Suprapubic skin (tissue), 4 donors: ENCODE data around the gene HOXC13. TPM values are rescaled to one million over a fixed set of nuclear protein-coding genes. Genes with fewer than 3 reads are reported as not detected.

ENCODE experiments used
- DNase-seq, 2 donors: peaks; one replicate each; pipeline ENCODE4 v3.0.0-alpha.2; 2019; ENCODE audit warnings: low spot score in 2 of 2
- H3K27ac ChIP-seq: fragments of 200-600 bp; sonication (generic); one replicate; pipeline ENCODE4 v1.5.1; 2019
- H3K27me3 ChIP-seq: fragments of 200-600 bp; sonication (generic); one replicate; pipeline ENCODE4 v1.5.1; 2019
- H3K36me3 ChIP-seq: fragments of 200-600 bp; sonication (generic); one replicate; pipeline ENCODE4 v1.5.1; 2019
- H3K4me1 ChIP-seq: fragments of 200-600 bp; sonication (generic); one replicate; pipeline ENCODE4 v1.5.1; 2019
- H3K4me3 ChIP-seq: fragments of 200-600 bp; sonication (generic); one replicate; pipeline ENCODE4 v1.5.1; 2019; ENCODE audit warnings: mild to moderate bottlenecking
- H3K9me3 ChIP-seq: fragments of 200-600 bp; sonication (generic); one replicate; pipeline ENCODE4 v1.5.1; 2019
- CTCF ChIP-seq, 2 donors: fragments of 200-600 bp in 1 of 2; fragments of 450-650 bp in 1 of 2; sonication (generic) in 1 of 2; IDR thresholded peaks; one replicate each; pipeline ENCODE4 v1.5.1; 2016 to 2019; ENCODE audit warnings: antibody characterized with exemption in 2 of 2, mild to moderate bottlenecking in 1 of 2, moderate library complexity in 1 of 2
- EP300 ChIP-seq: sonication (generic); formaldehyde crosslinking; IDR thresholded peaks from one replicate; pipeline ENCODE4 v1.6.1; 2017; ENCODE audit warnings: antibody characterized with exemption
- POLR2A ChIP-seq, 2 donors: fragments of 450-650 bp; IDR thresholded peaks; one replicate each; pipeline ENCODE4 v1.6.1; 2017; ENCODE audit warnings: antibody characterized with exemption in 2 of 2, mild to moderate bottlenecking in 2 of 2, moderate library complexity in 2 of 2
- POLR2AphosphoS5 ChIP-seq, 3 donors: sonication (generic); formaldehyde crosslinking; IDR thresholded peaks; one replicate each; pipeline ENCODE4 v1.6.1; 2017; ENCODE audit warnings: antibody characterized with exemption in 3 of 3
- WGBS: methylation state at CpG from one replicate; pipeline ENCODE4 v1.1.5; 2018; 5-methylcytosine and 5-hydroxymethylcytosine counted together
- total RNA-seq, 4 donors: library from RNA; depleted of rRNA; stranded (reverse); fragments of >200 nt; gene quantifications; one replicate each; pipeline ENCODE4 v1.1.0, GENCODE V29; 2016

The HOXC13 gene
- 10 to 100 TPM in 2 of 4 donors, 1 to 10 TPM in 2; 5.3 to 16.7 (median 10.2) TPM for total RNA-seq

DNA sequence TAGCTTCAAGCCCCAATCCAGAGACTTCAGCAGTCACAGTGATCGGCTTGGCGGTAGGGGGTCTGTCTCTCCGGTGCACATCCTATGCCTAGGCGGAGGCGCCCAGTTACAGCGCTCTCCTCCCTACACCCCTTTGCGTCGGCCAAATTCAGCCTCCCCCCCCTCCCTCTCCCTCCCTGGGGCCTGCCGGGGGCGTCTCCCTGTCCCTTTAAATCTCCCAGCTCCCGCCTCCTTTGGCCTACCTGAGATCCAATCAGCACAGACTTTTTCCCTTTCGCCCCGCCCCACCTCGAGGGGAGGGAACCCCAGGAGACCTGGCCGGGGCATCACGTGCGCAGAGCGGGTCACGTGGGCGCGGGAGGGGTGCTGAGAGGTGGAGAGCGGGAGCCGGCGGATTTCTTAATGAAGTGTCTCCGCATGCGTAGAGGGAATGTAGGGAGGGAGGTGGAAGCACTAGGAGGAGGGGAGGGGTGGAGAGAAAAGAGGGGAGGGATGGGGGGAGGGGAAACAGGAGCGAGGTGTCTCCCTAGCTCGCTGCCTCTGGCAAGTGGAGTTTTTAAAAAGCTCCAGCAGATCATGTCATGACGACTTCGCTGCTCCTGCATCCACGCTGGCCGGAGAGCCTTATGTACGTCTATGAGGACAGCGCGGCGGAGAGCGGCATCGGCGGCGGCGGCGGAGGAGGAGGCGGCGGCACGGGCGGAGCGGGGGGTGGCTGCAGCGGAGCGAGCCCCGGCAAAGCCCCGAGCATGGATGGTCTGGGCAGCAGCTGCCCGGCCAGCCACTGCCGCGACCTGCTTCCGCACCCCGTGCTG, at the start of gene HOXC13:
Gene HOXC13, plus strand, starts transcription at position 506 of the 815 bp plus-strand sequence. Its CDS starts 76 bp downstream, at position 582.
- WGBS = 2% methylated on average over 49 of the region's 56 CpGs
- Histone ChIP-seq H3K4me1 (peaks cover 36% of the 10 kb centered on the region), H3K36me3 (no peaks in the 10 kb centered on the region), H3K4me3 (peak within 1 kb of the TSS; percentile 57), H3K27ac (peak within 1 kb of the TSS; percentile 87), H3K9me3 (no peaks in the 10 kb centered on the region), H3K27me3 (peaks cover 98% of the 10 kb centered on the region)
- TF ChIP-seq EP300 (no peak), POLR2A (IDR thresholded peaks at IDR 0.05) (no peak), CTCF (IDR thresholded peaks at IDR 0.05) (no peak), POLR2AphosphoS5 (IDR thresholded peaks at IDR 0.05) (no peak)
- DNase-seq = peak; percentile 93 to 95

- no peaks in the 10 kb centered on the region for H3K36me3 ChIP-seq
- no peak for TF ChIP-seq CTCF (IDR thresholded peaks at IDR 0.05)
- no peak for TF ChIP-seq POLR2A (IDR thresholded peaks at IDR 0.05)
- no peak for TF ChIP-seq POLR2AphosphoS5 (IDR thresholded peaks at IDR 0.05)
- TF ChIP-seq EP300 = no peak
- peaks cover 26% of the 10 kb centered on the region for H3K27me3 ChIP-seq
- H3K9me3 ChIP-seq = no peaks in the 10 kb centered on the region
- no peak for DNase-seq
- H3K4me1 ChIP-seq = peaks cover 3% of the 10 kb centered on the region
- 92% methylated on average over 3 of the region's 3 CpGs for WGBS
- H3K4me3 ChIP-seq = no peak overlapping the region
- no peak overlapping the region for H3K27ac ChIP-seq
These were observed 48.5 kb upstream of the HOXC13 start for GRCh38 chr12:53890081-53890480.

DNA sequence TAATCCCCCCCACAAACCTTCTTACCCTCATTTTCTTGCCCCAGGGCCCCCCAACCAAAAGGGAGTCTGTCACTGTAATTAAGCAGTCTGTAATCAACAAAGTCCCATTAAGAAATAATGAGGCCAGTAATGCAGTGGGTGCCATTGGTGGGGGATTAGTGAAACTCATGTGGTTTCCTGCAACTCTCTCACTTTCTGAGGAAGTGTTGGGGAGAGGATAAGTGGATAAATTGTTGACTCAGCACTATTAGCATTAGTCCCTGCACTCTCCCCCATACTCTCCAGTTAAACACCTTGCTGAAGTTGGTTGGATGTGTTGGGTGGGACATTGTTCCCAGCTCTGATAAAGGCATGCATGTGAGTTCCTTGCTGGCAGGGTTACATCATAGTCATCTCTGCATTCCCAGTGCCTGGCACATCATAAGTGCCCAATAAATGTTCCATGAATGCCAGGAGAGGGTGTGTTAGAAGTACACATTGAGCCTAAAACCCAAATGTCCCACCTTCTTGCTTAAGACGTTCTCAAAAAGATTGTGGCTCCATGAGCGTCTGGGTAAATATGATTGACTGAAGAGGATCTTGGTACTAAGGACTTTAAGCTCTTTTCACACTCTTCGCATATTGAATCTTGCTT, 45.8 kb upstream of the HOXC13 start:
- Histone ChIP-seq H3K4me3 (no peak overlapping the region), H3K27me3 (peaks cover 26% of the 10 kb centered on the region), H3K36me3 (no peaks in the 10 kb centered on the region), H3K9me3 (no peaks in the 10 kb centered on the region), H3K27ac (no peak overlapping the region), H3K4me1 (peaks cover 3% of the 10 kb centered on the region)
- TF ChIP-seq POLR2A (IDR thresholded peaks at IDR 0.05) = no peak
- no peak for TF ChIP-seq EP300
- TF ChIP-seq POLR2AphosphoS5 (IDR thresholded peaks at IDR 0.05) = no peak
- no peak for TF ChIP-seq CTCF (IDR thresholded peaks at IDR 0.05)
- 75% methylated on average over 3 of the region's 3 CpGs for WGBS
- DNase-seq = no peak

- no peak for DNase-seq
- H3K9me3 ChIP-seq = no peaks in the 10 kb centered on the region
- H3K4me1 ChIP-seq = peaks cover 3% of the 10 kb centered on the region
- peaks cover 33% of the 10 kb centered on the region for H3K27me3 ChIP-seq
- no peak for TF ChIP-seq EP300
- no peak for TF ChIP-seq CTCF (IDR thresholded peaks at IDR 0.05)
- no peak for TF ChIP-seq POLR2A (IDR thresholded peaks at IDR 0.05)
- no peak for TF ChIP-seq POLR2AphosphoS5 (IDR thresholded peaks at IDR 0.05)
- H3K27ac ChIP-seq = no peak overlapping the region
- 81% methylated on average over 1 of the region's 1 CpG for WGBS
- H3K4me3 ChIP-seq = no peak overlapping the region
- no peaks in the 10 kb centered on the region for H3K36me3 ChIP-seq
These were observed 39.4 kb upstream of the HOXC13 start for GRCh38 chr12:53899230-53899629.

GRCh38 chr12:53907103-53907502, 31.5 kb upstream of the HOXC13 start:
- Histone ChIP-seq H3K27me3 (peaks cover 45% of the 10 kb centered on the region), H3K9me3 (no peaks in the 10 kb centered on the region), H3K4me1 (no peaks in the 10 kb centered on the region), H3K4me3 (no peak overlapping the region), H3K27ac (no peak overlapping the region), H3K36me3 (no peaks in the 10 kb centered on the region)
- WGBS = 93% methylated on average over 3 of the region's 3 CpGs
- TF ChIP-seq CTCF (IDR thresholded peaks at IDR 0.05) (no peak), POLR2AphosphoS5 (IDR thresholded peaks at IDR 0.05) (no peak), EP300 (no peak), POLR2A (IDR thresholded peaks at IDR 0.05) (no peak)
- DNase-seq = no peak
